IMR-90 (cell line): ENCODE results near the gene TENM4. TPM values are rescaled to one million over a fixed set of nuclear protein-coding genes. Genes with fewer than 3 reads are reported as not detected.

ENCODE experiments used
- ATAC-seq: fragments of 200-7000 bp; cut with Tn5 transposase; 2 replicates; pipeline ENCODE4 v1.9.1; 2020; ENCODE audit warnings: low read depth, mild to moderate bottlenecking, moderate library complexity
- BruUV-seq: library from RNA; stranded (reverse); fragments of 400-500 nt; replicated peaks from 2 replicates; lab custom pipeline; 2021; lab: Mats Ljungman, UMichigan
- CTCF ChIA-PET: fragments of 300-600 bp; formaldehyde crosslinking; extraction: SDS; loops from one replicate; lab custom pipeline; 2021; ENCODE audit warnings: antibody characterized with exemption; lab: Yijun Ruan, JAX
- POLR2A ChIA-PET: fragments of 300-600 bp; sonication (Branson Sonifier 250); formaldehyde crosslinking; loops from one replicate; lab custom pipeline; 2022; ENCODE audit warnings: antibody characterized with exemption; ENCODE audit not compliant: unreplicated experiment; lab: Charles Lee
- DNase-seq: peaks from one replicate; pipeline ENCODE4 v3.0.0; 2013
- H2AFZ ChIP-seq: replicated peaks from 2 replicates; pipeline ENCODE3; 2013; ENCODE audit warnings: low read length, mild to moderate bottlenecking; ENCODE audit not compliant: poor library complexity
- H2AK5ac ChIP-seq: 2 replicates; pipeline ENCODE4 v1.6.1; 2013; ENCODE audit warnings: low read depth, low read length, inconsistent platforms
- H2AK9ac ChIP-seq: replicated peaks from 2 replicates; pipeline ENCODE3; 2013; ENCODE audit warnings: mild to moderate bottlenecking, low read depth, low read length, moderate library complexity; ENCODE audit not compliant: poor library complexity
- H2BK120ac ChIP-seq: 2 replicates; pipeline ENCODE4 v1.6.1; 2013; ENCODE audit warnings: low read depth, low read length, inconsistent platforms
- H2BK15ac ChIP-seq: 3 replicates; pipeline ENCODE4 v1.6.1; 2013; ENCODE audit warnings: low read depth, low read length, inconsistent platforms
- H2BK20ac ChIP-seq: 2 replicates; pipeline ENCODE4 v1.6.1; 2013; ENCODE audit warnings: low read depth, mild to moderate bottlenecking, inconsistent platforms, low read length, moderate library complexity
- H2BK5ac ChIP-seq: 2 replicates; pipeline ENCODE4 v1.6.1; 2013; ENCODE audit warnings: mild to moderate bottlenecking, low read depth, low read length, inconsistent platforms; ENCODE audit not compliant: poor library complexity, severe bottlenecking
- H3K14ac ChIP-seq: replicated peaks from 2 replicates; pipeline ENCODE4 v1.6.1; 2013; ENCODE audit warnings: low read depth, low read length, inconsistent platforms
- H3K18ac ChIP-seq: 2 replicates; pipeline ENCODE4 v1.6.1; 2013; ENCODE audit warnings: low read depth, low read length, control low read depth
- H3K23ac ChIP-seq: 2 replicates; pipeline ENCODE4 v1.6.1; 2013; ENCODE audit warnings: low read depth, low read length, inconsistent platforms
- H3K27ac ChIP-seq: 2 replicates; pipeline ENCODE4 v1.5.1; 2013; ENCODE audit warnings: mild to moderate bottlenecking, control low read depth, low read length; ENCODE audit not compliant: insufficient read depth
- H3K27me3 ChIP-seq: 2 replicates; pipeline ENCODE4 v1.6.1; 2013; ENCODE audit warnings: low read length; ENCODE audit not compliant: control insufficient read depth, insufficient read depth
- H3K36me3 ChIP-seq: 2 replicates; pipeline ENCODE4 v1.6.1; 2013; ENCODE audit warnings: low read length, mixed read lengths; ENCODE audit not compliant: control insufficient read depth, insufficient read depth
- H3K4ac ChIP-seq: 2 replicates; pipeline ENCODE4 v1.6.1; 2013; ENCODE audit warnings: low read depth, low read length, inconsistent platforms
- H3K4me1 ChIP-seq: 2 replicates; pipeline ENCODE4 v1.6.1; 2013; ENCODE audit warnings: low read length, mixed read lengths; ENCODE audit not compliant: control insufficient read depth, insufficient read depth
- H3K4me2 ChIP-seq: 2 replicates; pipeline ENCODE4 v1.6.1; 2013; ENCODE audit warnings: low read depth, mild to moderate bottlenecking, control low read depth, low read length, moderate library complexity
- H3K4me3 ChIP-seq: 2 replicates; pipeline ENCODE4 v1.5.1; 2013; ENCODE audit warnings: low read depth, mild to moderate bottlenecking, control low read depth, low read length, moderate library complexity; ENCODE audit not compliant: insufficient read depth
- H3K56ac ChIP-seq: 2 replicates; pipeline ENCODE4 v1.6.1; 2013; ENCODE audit warnings: low read length, inconsistent platforms; ENCODE audit not compliant: insufficient read depth; ENCODE audit errors: extremely low read depth
- H3K79me1 ChIP-seq, 2 experiments: 2 replicates each; pipeline ENCODE4 v1.6.1; 2013; ENCODE audit warnings: low read length in 2 of 2, inconsistent platforms in 1 of 2, low read depth in 1 of 2
- H3K9ac ChIP-seq: 2 replicates; pipeline ENCODE4 v1.6.1; 2013; ENCODE audit warnings: low read depth, low read length, control low read depth
- H3K9me1 ChIP-seq: 2 replicates; pipeline ENCODE4 v1.6.1; 2013; ENCODE audit warnings: low read length, inconsistent platforms; ENCODE audit not compliant: insufficient read depth
- H3K9me3 ChIP-seq: 2 replicates; pipeline ENCODE4 v1.6.1; 2013; ENCODE audit warnings: low read length; ENCODE audit not compliant: control insufficient read depth, insufficient read depth
- H4K20me1 ChIP-seq: 2 replicates; pipeline ENCODE4 v1.6.1; 2013; ENCODE audit warnings: low read length, inconsistent platforms; ENCODE audit not compliant: insufficient read depth
- H4K5ac ChIP-seq: 2 replicates; pipeline ENCODE4 v1.6.1; 2013; ENCODE audit warnings: mild to moderate bottlenecking, low read depth, low read length, control low read depth
- H4K8ac ChIP-seq, 2 experiments: 2 replicates each; pipeline ENCODE4 v1.6.1; 2013; ENCODE audit warnings: low read depth in 2 of 2, low read length in 2 of 2, control low read depth in 1 of 2, inconsistent platforms in 1 of 2
- H4K91ac ChIP-seq: 2 replicates; pipeline ENCODE4 v1.6.1; 2013; ENCODE audit warnings: low read depth, low read length, inconsistent platforms; ENCODE audit not compliant: insufficient read depth
- RAD21 ChIP-seq: IDR thresholded peaks from 2 replicates; pipeline ENCODE4 v1.6.1; 2012; ENCODE audit warnings: low read length, improper control_type of control experiment
- RCOR1 ChIP-seq: IDR thresholded peaks from 2 replicates; pipeline ENCODE4 v1.6.1; 2012; ENCODE audit warnings: mild to moderate bottlenecking, low read length, improper control_type of control experiment; ENCODE audit not compliant: insufficient replicate concordance
- WGBS, 2 experiments: methylation state at CpG; one replicate each; pipeline versions ENCODE4 v1.1.5 to v1.1.7; 2013; ENCODE audit warnings: missing lambda C conversion rate in 2 of 2; ENCODE audit not compliant: insufficient read length in 1 of 2; ENCODE audit errors: extremely low coverage in 2 of 2; 5-methylcytosine and 5-hydroxymethylcytosine counted together
- dilution Hi-C: fragments of 300-500 bp; cut with HindIII; formaldehyde crosslinking; loops from one replicate; pipeline ENCODE4 v1.14.3; 2018; ENCODE audit warnings: low sequenced_read_pairs; ENCODE audit not compliant: unreplicated experiment
- in situ Hi-C: fragments of 300-500 bp; cut with MboI; formaldehyde crosslinking; loops from 3 replicates; pipeline ENCODE4 v1.14.3; 2019; ENCODE audit warnings: low sequenced_read_pairs, inconsistent platforms, mixed read lengths
- intact Hi-C: fragments of 100-400 bp; cut with micrococcal nuclease; formaldehyde crosslinking; loops from 2 replicates; pipeline ENCODE4 v1.10.0; 2022
- polyA plus RNA-seq, 3 experiments: library from polyadenylated mRNA; depleted of rRNA; stranded (reverse); fragments of >200 nt; gene quantifications; 2 replicates each; pipeline ENCODE4 v1.2.3, GENCODE V29; 2012; ENCODE audit warnings: low replicate concordance in 1 of 3
- total RNA-seq: library from RNA; depleted of rRNA; stranded (reverse); fragments of >200 nt; gene quantifications from 2 replicates; pipeline ENCODE4 v1.2.3, GENCODE V29; 2012

Gene TENM4
- total and polyA plus RNA-seq, 2 of the 4 experiments (the other 2 are of a cell fraction), result 7.4 to 9.0 TPM

GRCh38 chr11:79055856-79056631, 384.8 kb downstream of the TENM4 start:
- no TSS peak for BruUV-seq
- H3K18ac ChIP-seq, result peak overlapping the region; percentile 17
- no peaks in the 10 kb centered on the region for H3K36me3 ChIP-seq
- H4K20me1 ChIP-seq, result no peaks in the 10 kb centered on the region
- peak overlapping the region; percentile 58 for H3K14ac ChIP-seq
- no peak for ATAC-seq
- H3K9me3 ChIP-seq, result no peaks in the 10 kb centered on the region
- no peak overlapping the region for H4K91ac ChIP-seq
- H3K27ac ChIP-seq, result peak overlapping the region; percentile 48; the same call in 1 of the 2 replicates
- H2BK20ac ChIP-seq, result peak overlapping the region; percentile 32; the same call in 1 of the 2 replicates
- ChIA-PET CTCF (interaction anchor here (0.8 to 1.6 kb wide), 3 partner anchors 42 to 410 kb away, joined by 3 to 5 read pairs (median 3); no protein-coding TSS in a partner anchor), POLR2A (interaction anchor here (0.7 kb wide), 1 partner anchor 18 kb away, joined by 4 read pairs; no protein-coding TSS in a partner anchor)
- H3K27me3 ChIP-seq, result no peaks in the 10 kb centered on the region
- H3K4me1 ChIP-seq, result peaks cover 24% of the 10 kb centered on the region
- H2BK15ac ChIP-seq, result no peak overlapping the region; the same call in 2 of the 3 replicates
- no peak overlapping the region for H3K56ac ChIP-seq
- 83% methylated on average over 2 of the region's 8 CpGs; no CpG with 5 or more reads in 1 of the 2 experiments for WGBS, 2 experiments
- no peak overlapping the region for H3K4me3 ChIP-seq
- intact Hi-C loops (loop anchor here (1.0 to 10.0 kb wide), 2 partner anchors 261 to 385 kb away; partner anchors contain the start of gene TENM4), in situ Hi-C loops (loop anchor here (10.0 kb wide), 1 partner anchor 251 kb away; no protein-coding TSS in a partner anchor), dilution Hi-C loops (no loop called here)
- H3K23ac ChIP-seq, result no peak overlapping the region
- peak overlapping the region; percentile 62 for H3K4ac ChIP-seq
- H4K8ac ChIP-seq, result peak overlapping the region in 1 of 2 experiments; percentile 18; a peak in 1 of 4 replicates
- TF ChIP-seq RCOR1 (no peak), RAD21 (peak; percentile 15; the same call in 1 of the 2 replicates)
- DNase-seq, result peak; percentile 79
- no peak overlapping the region for H2BK5ac ChIP-seq
- peak overlapping the region; percentile 21; the same call in 1 of the 2 replicates for H3K4me2 ChIP-seq
- H3K9me1 ChIP-seq, result 0 out of 2 replicates have a peak, but pooled peaks cover 6% of the 10 kb centered on the region
- peak overlapping the region; percentile 8 for H2AFZ ChIP-seq
- H3K9ac ChIP-seq, result no peak overlapping the region
- peak overlapping the region; percentile 61; the same call in 1 of the 2 replicates for H2AK5ac ChIP-seq
- H4K5ac ChIP-seq, result peak overlapping the region; percentile 9
- no peaks in the 10 kb centered on the region; a peak in 1 of 4 replicates for H3K79me1 ChIP-seq
- H2AK9ac ChIP-seq, result no peak overlapping the region
- peak overlapping the region; percentile 29; the same call in 1 of the 2 replicates for H2BK120ac ChIP-seq
